ENCODE results near the gene OPN1SW.

Gene OPN1SW

GRCh38 chr7:128811631-128812430 is 36.2 kb upstream of the OPN1SW start:
- H3K27ac ChIP-seq = no peak overlapping the region

GRCh38 chr7:128810997-128811396 is 35.4 kb upstream of the OPN1SW start:
- H3K27ac ChIP-seq = no peak overlapping the region
- no peak for TF ChIP-seq CTCF (IDR thresholded peaks at IDR 0.05)
- TF ChIP-seq ZFX (IDR thresholded peaks at IDR 0.05; ENCODE audit: borderline replicate concordance) = no peak

More at GRCh38 chr7:128811631-128812430, 36.2 kb upstream of the OPN1SW start:
- TF ChIP-seq ZFX (IDR thresholded peaks at IDR 0.05; ENCODE audit: borderline replicate concordance) (no peak), CTCF (IDR thresholded peaks at IDR 0.05) (no peak)

- no peak for TF ChIP-seq CTCF (IDR thresholded peaks at IDR 0.05)
- TF ChIP-seq ZFX (IDR thresholded peaks at IDR 0.05; ENCODE audit: borderline replicate concordance) = no peak
- no peak overlapping the region for H3K27ac ChIP-seq
Measured at GRCh38 chr7:128810473-128810872, 34.9 kb upstream of the OPN1SW start.

- TF ChIP-seq ZFX (IDR thresholded peaks at IDR 0.05; ENCODE audit: borderline replicate concordance) = no peak
- no peak for TF ChIP-seq CTCF (IDR thresholded peaks at IDR 0.05)
Measured at GRCh38 chr7:128809363-128809762, 33.8 kb upstream of the OPN1SW start.

GRCh38 chr7:128807191-128807590 is 31.6 kb upstream of the OPN1SW start:
- TF ChIP-seq ZFX (IDR thresholded peaks at IDR 0.05; ENCODE audit: borderline replicate concordance) (no peak), CTCF (IDR thresholded peaks at IDR 0.05) (no peak)
- H3K27ac ChIP-seq = no peak overlapping the region

More at GRCh38 chr7:128809363-128809762, 33.8 kb upstream of the OPN1SW start:
- H3K27ac ChIP-seq = no peak overlapping the region

- H3K27ac ChIP-seq = no peak overlapping the region
- no peak for TF ChIP-seq ZFX (IDR thresholded peaks at IDR 0.05; ENCODE audit: borderline replicate concordance)
- no peak for TF ChIP-seq CTCF (IDR thresholded peaks at IDR 0.05)
Measured at GRCh38 chr7:128805225-128805624, 29.6 kb upstream of the OPN1SW start.

- H3K27ac ChIP-seq = no peak overlapping the region
- TF ChIP-seq ZFX (IDR thresholded peaks at IDR 0.05; ENCODE audit: borderline replicate concordance) = no peak
- TF ChIP-seq CTCF (IDR thresholded peaks at IDR 0.05) = no peak
Measured at GRCh38 chr7:128804484-128804883, 28.9 kb upstream of the OPN1SW start.

Measured in 22Rv1 (cell line).